ENCODE data around the gene SAXO1. TPM values are rescaled to one million over a fixed set of nuclear protein-coding genes. Genes with fewer than 3 reads are reported as not detected.

SAXO1 gene
- total RNA-seq, 1 experiment from 2014 or later, result 0.20 TPM

GRCh38 chr9:18923671-18924430, 109.2 kb downstream of the SAXO1 start:
- Histone ChIP-seq H3K4me1 (no peaks in the 10 kb centered on the region), H3K4me3 (ENCODE audit: low read depth, low read length) (no peak overlapping the region), H3K36me3 (ENCODE audit: control insufficient read depth, insufficient read depth, low read length) (no peaks in the 10 kb centered on the region), H3K27me3 (replicated peaks; ENCODE audit: control insufficient read depth, insufficient read depth, low read length) (no peaks in the 10 kb centered on the region), H3K9me3 (no peaks in the 10 kb centered on the region)
- Mint-ChIP-seq H3K4me3 (ENCODE audit: unreplicated experiment) (no peak overlapping the region), H3K36me3 (ENCODE audit: insufficient read depth, unreplicated experiment) (no peaks in the 10 kb centered on the region), H3K27ac (ENCODE audit: unreplicated experiment) (no peak overlapping the region), H3K4me1 (ENCODE audit: low read depth, unreplicated experiment) (no peaks in the 10 kb centered on the region), H3K27me3 (ENCODE audit: insufficient read depth, unreplicated experiment) (peaks cover 7% of the 10 kb centered on the region), H3K9me3 (ENCODE audit: unreplicated experiment) (no peaks in the 10 kb centered on the region)
- intact Hi-C loops (cut with micrococcal nuclease; ENCODE audit: unreplicated experiment), result no loop called here
- DNase-seq, result no peak
- TF ChIP-seq CTCF (IDR thresholded peaks at IDR 0.05; ENCODE audit: insufficient read depth in 1 of 2, low read depth in 1 of 2, low read length in 1 of 2, severe bottlenecking in 1 of 2, unreplicated experiment in 1 of 2), result no peak
- BruUV-seq (replicated peaks), result no TSS peak
- ChIA-PET CTCF (no interaction called here), POLR2A (no interaction called here)

GRCh38 chr9:18923167-18923566, 109.8 kb downstream of the SAXO1 start:
- Histone ChIP-seq H3K36me3 (ENCODE audit: control insufficient read depth, insufficient read depth, low read length) (no peaks in the 10 kb centered on the region), H3K27me3 (replicated peaks; ENCODE audit: control insufficient read depth, insufficient read depth, low read length) (no peaks in the 10 kb centered on the region), H3K4me1 (no peaks in the 10 kb centered on the region), H3K4me3 (ENCODE audit: low read depth, low read length) (no peak overlapping the region), H3K9me3 (no peaks in the 10 kb centered on the region)
- DNase-seq, result no peak
- Mint-ChIP-seq H3K27me3 (ENCODE audit: insufficient read depth, unreplicated experiment) (peaks cover 11% of the 10 kb centered on the region), H3K4me3 (ENCODE audit: unreplicated experiment) (no peak overlapping the region), H3K4me1 (ENCODE audit: low read depth, unreplicated experiment) (no peaks in the 10 kb centered on the region), H3K36me3 (ENCODE audit: insufficient read depth, unreplicated experiment) (no peaks in the 10 kb centered on the region), H3K9me3 (ENCODE audit: unreplicated experiment) (no peaks in the 10 kb centered on the region), H3K27ac (ENCODE audit: unreplicated experiment) (no peak overlapping the region)
- ChIA-PET POLR2A (no interaction called here), CTCF (no interaction called here)
- no peak for TF ChIP-seq CTCF (IDR thresholded peaks at IDR 0.05; ENCODE audit: insufficient read depth in 1 of 2, low read depth in 1 of 2, low read length in 1 of 2, severe bottlenecking in 1 of 2, unreplicated experiment in 1 of 2)
- intact Hi-C loops (cut with micrococcal nuclease; ENCODE audit: unreplicated experiment), result no loop called here
- no TSS peak for BruUV-seq (replicated peaks)

DNA sequence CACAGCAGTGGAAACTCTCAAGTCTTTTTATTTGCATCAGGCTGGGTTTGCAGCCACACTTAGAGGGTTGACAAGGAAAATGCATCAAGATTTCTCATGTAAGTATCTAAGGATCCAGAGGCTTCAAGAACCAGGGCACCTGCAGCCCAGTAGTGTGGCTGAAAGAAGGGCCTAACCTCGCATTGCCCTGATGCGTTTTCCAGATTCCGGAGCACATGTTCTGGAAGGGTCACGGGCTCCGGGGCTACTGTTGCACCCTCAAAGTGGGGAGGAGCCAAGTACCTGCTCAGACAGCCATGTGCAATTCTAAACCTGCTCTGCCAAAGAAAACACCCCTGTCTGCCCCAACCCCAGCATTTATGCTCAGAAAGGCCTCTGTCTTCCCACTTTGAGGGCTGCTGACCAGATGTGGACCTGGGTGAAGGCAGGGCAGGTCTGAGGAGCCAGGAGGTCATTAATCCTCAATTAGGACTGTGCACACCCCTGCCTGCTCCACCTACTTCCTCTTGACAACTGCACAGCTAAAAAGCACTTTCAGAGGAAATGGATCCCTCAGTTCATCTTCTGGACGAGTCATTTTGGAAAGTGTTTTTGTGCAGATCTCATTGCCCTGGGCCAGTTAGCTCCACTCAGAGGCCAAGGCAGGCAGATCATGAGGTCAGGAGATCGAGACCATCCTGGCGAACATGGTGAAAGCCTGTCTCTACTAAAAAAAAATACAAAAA, 110.7 kb downstream of the SAXO1 start:
- Mint-ChIP-seq H3K27ac (ENCODE audit: unreplicated experiment) (no peak overlapping the region), H3K4me1 (ENCODE audit: low read depth, unreplicated experiment) (no peaks in the 10 kb centered on the region), H3K4me3 (ENCODE audit: unreplicated experiment) (no peak overlapping the region), H3K9me3 (ENCODE audit: unreplicated experiment) (no peaks in the 10 kb centered on the region), H3K27me3 (ENCODE audit: insufficient read depth, unreplicated experiment) (peaks cover 16% of the 10 kb centered on the region), H3K36me3 (ENCODE audit: insufficient read depth, unreplicated experiment) (no peaks in the 10 kb centered on the region)
- no peaks in the 10 kb centered on the region for H3K36me3 ChIP-seq (ENCODE audit: control insufficient read depth, insufficient read depth, low read length)
- no peaks in the 10 kb centered on the region for H3K27me3 ChIP-seq (replicated peaks; ENCODE audit: control insufficient read depth, insufficient read depth, low read length)
- CTCF ChIA-PET, result interaction anchor here (0.6 kb wide), 1 partner anchor 31 kb away, joined by 3 read pairs; no protein-coding TSS in a partner anchor
- no TSS peak for BruUV-seq (replicated peaks)
- POLR2A ChIA-PET, result no interaction called here
- intact Hi-C loops (cut with micrococcal nuclease; ENCODE audit: unreplicated experiment), result no loop called here
- H3K4me3 ChIP-seq (ENCODE audit: low read depth, low read length), result no peak overlapping the region
- no peak for DNase-seq
- H3K9me3 ChIP-seq, result no peaks in the 10 kb centered on the region
- TF ChIP-seq CTCF (IDR thresholded peaks at IDR 0.05; ENCODE audit: insufficient read depth in 1 of 2, low read depth in 1 of 2, low read length in 1 of 2, severe bottlenecking in 1 of 2, unreplicated experiment in 1 of 2), result no peak
- no peaks in the 10 kb centered on the region for H3K4me1 ChIP-seq

All from Caco-2 (cell line).